ENCODE data around the gene GLIS1.

GRCh38 chr1:53583868-53584776, 154.8 kb downstream of the GLIS1 start:
- TF ChIP-seq GATA3 (IDR thresholded peaks at IDR 0.05; ENCODE audit: low read depth, low read length): no peak
- no peak for TF ChIP-seq GATA2 (IDR thresholded peaks at IDR 0.05; ENCODE audit: low read depth, low read length)

Data from SH-SY5Y (cell line).